Dendritic cell treated with granulocyte-macrophage colony-stimulating factor and Interleukin-4, amounts not matched to agents 40 ng/mL and 50 ng/mL, for 4 days (primary cell): Measurements from ENCODE around the gene ZMYM1.
A peak's percentile ranks its signal among the peaks of the same experiment; 100 is the strongest.
"Not testable (repeated sequence)": the region's sequence is repeated elsewhere in the genome, so short reads cannot be mapped to it uniquely, and the experiment has no call there.

Experiments used
- H3K27ac Mint-ChIP-seq: one replicate; pipeline ENCODE4 v1.8.0; 2022; ENCODE audit warnings: mild to moderate bottlenecking, mixed read lengths
- H3K27me3 Mint-ChIP-seq: one replicate; pipeline ENCODE4 v1.8.0; 2022; ENCODE audit warnings: mild to moderate bottlenecking, mixed read lengths
- H3K36me3 Mint-ChIP-seq: one replicate; pipeline ENCODE4 v1.8.0; 2022; ENCODE audit warnings: low read depth, mixed read lengths
- H3K4me1 Mint-ChIP-seq: one replicate; pipeline ENCODE4 v1.8.0; 2022; ENCODE audit warnings: low read depth, mixed read lengths
- H3K4me3 Mint-ChIP-seq: one replicate; pipeline ENCODE4 v1.8.0; 2022; ENCODE audit warnings: mild to moderate bottlenecking, moderate library complexity, mixed read lengths
- H3K9me3 Mint-ChIP-seq: one replicate; pipeline ENCODE4 v1.8.0; 2022; ENCODE audit warnings: mixed read lengths
- intact Hi-C: fragments of 100-400 bp; cut with micrococcal nuclease; formaldehyde crosslinking; loops from one replicate; pipeline ENCODE4 v1.15.0; 2022

ZMYM1 gene

GRCh38 chr1:35112668-35113067 lies 33.5 kb downstream of the ZMYM1 start:
- intact Hi-C loops, result no loop called here
- peaks cover 35% of the 10 kb centered on the region for H3K36me3 Mint-ChIP-seq
- H3K27ac Mint-ChIP-seq, result no peak overlapping the region
- no peak overlapping the region for H3K4me3 Mint-ChIP-seq
- no peaks in the 10 kb centered on the region for H3K9me3 Mint-ChIP-seq
- H3K4me1 Mint-ChIP-seq, result no peaks in the 10 kb centered on the region
- no peaks in the 10 kb centered on the region for H3K27me3 Mint-ChIP-seq

- Mint-ChIP-seq H3K27ac (no peak overlapping the region), H3K4me3 (no peak overlapping the region), H3K36me3 (peaks cover 16% of the 10 kb centered on the region), H3K4me1 (peaks cover 10% of the 10 kb centered on the region), H3K27me3 (peaks cover 6% of the 10 kb centered on the region), H3K9me3 (no peaks in the 10 kb centered on the region)
- intact Hi-C loops, result no loop called here
Measured at GRCh38 chr1:35115459-35116383, 36.5 kb downstream of the ZMYM1 start.

GRCh38 chr1:35120458-35121133 lies 41.4 kb downstream of the ZMYM1 start:
- Mint-ChIP-seq H3K27ac (no peak overlapping the region), H3K4me3 (peak overlapping the region; percentile 59), H3K4me1 (peaks cover 12% of the 10 kb centered on the region)

GRCh38 chr1:35122311-35122710 lies 43.1 kb downstream of the ZMYM1 start:
- Mint-ChIP-seq H3K27ac (no peak overlapping the region), H3K9me3 (no peaks in the 10 kb centered on the region), H3K36me3 (no peaks in the 10 kb centered on the region), H3K4me3 (no peak overlapping the region), H3K27me3 (peaks cover 23% of the 10 kb centered on the region), H3K4me1 (peaks cover 17% of the 10 kb centered on the region)
- intact Hi-C loops, result no loop called here

More at GRCh38 chr1:35120458-35121133, 41.4 kb downstream of the ZMYM1 start:
- intact Hi-C loops, result no loop called here
- Mint-ChIP-seq H3K9me3 (no peaks in the 10 kb centered on the region), H3K36me3 (no peaks in the 10 kb centered on the region), H3K27me3 (peaks cover 23% of the 10 kb centered on the region)

GRCh38 chr1:35126546-35126945 lies 47.4 kb downstream of the ZMYM1 start:
- H3K36me3 Mint-ChIP-seq, result no peaks in the 10 kb centered on the region
- H3K4me1 Mint-ChIP-seq, result peaks cover 6% of the 10 kb centered on the region
- peaks cover 11% of the 10 kb centered on the region for H3K27me3 Mint-ChIP-seq
- H3K4me3 Mint-ChIP-seq, result no peak overlapping the region
- intact Hi-C loops, result no loop called here
- no peak overlapping the region for H3K27ac Mint-ChIP-seq
- H3K9me3 Mint-ChIP-seq, result peaks cover 8% of the 10 kb centered on the region

- Mint-ChIP-seq H3K27ac (no peak overlapping the region), H3K4me1 (peaks cover 6% of the 10 kb centered on the region), H3K4me3 (no peak overlapping the region), H3K9me3 (peaks cover 8% of the 10 kb centered on the region), H3K27me3 (peaks cover 4% of the 10 kb centered on the region), H3K36me3 (no peaks in the 10 kb centered on the region)
- intact Hi-C loops, result no loop called here
Measured at GRCh38 chr1:35129080-35129479, 49.9 kb downstream of the ZMYM1 start.

- no peak overlapping the region for H3K4me3 Mint-ChIP-seq
Measured at GRCh38 chr1:35136780-35137179, 57.6 kb downstream of the ZMYM1 start.

GRCh38 chr1:35137590-35137989 lies 58.4 kb downstream of the ZMYM1 start:
- H3K4me1 Mint-ChIP-seq, H3K9me3 Mint-ChIP-seq, H3K4me3 Mint-ChIP-seq, H3K27ac Mint-ChIP-seq, H3K36me3 Mint-ChIP-seq, intact Hi-C loops: not testable (repeated sequence)
- peaks cover 10% of the 10 kb centered on the region for H3K27me3 Mint-ChIP-seq

More at GRCh38 chr1:35136780-35137179, 57.6 kb downstream of the ZMYM1 start:
- no peaks in the 10 kb centered on the region for H3K36me3 Mint-ChIP-seq
- peaks cover 10% of the 10 kb centered on the region for H3K27me3 Mint-ChIP-seq
- H3K4me1 Mint-ChIP-seq, result no peaks in the 10 kb centered on the region
- H3K27ac Mint-ChIP-seq, result no peak overlapping the region
- intact Hi-C loops, result no loop called here
- H3K9me3 Mint-ChIP-seq, result no peaks in the 10 kb centered on the region

GRCh38 chr1:35142294-35142693 lies 63.1 kb downstream of the ZMYM1 start:
- H3K27me3 Mint-ChIP-seq, H3K9me3 Mint-ChIP-seq, H3K4me1 Mint-ChIP-seq, H3K4me3 Mint-ChIP-seq, H3K36me3 Mint-ChIP-seq, intact Hi-C loops, H3K27ac Mint-ChIP-seq: not testable (repeated sequence)

GRCh38 chr1:35142728-35143127 lies 63.5 kb downstream of the ZMYM1 start:
- H3K4me3 Mint-ChIP-seq, intact Hi-C loops, H3K27me3 Mint-ChIP-seq, H3K36me3 Mint-ChIP-seq, H3K27ac Mint-ChIP-seq, H3K4me1 Mint-ChIP-seq, H3K9me3 Mint-ChIP-seq: not testable (repeated sequence)

- no peaks in the 10 kb centered on the region for H3K9me3 Mint-ChIP-seq
- no peaks in the 10 kb centered on the region for H3K4me1 Mint-ChIP-seq
- H3K36me3 Mint-ChIP-seq, result no peaks in the 10 kb centered on the region
- no peak overlapping the region for H3K4me3 Mint-ChIP-seq
- intact Hi-C loops, result no loop called here
- H3K27me3 Mint-ChIP-seq, result peaks cover 3% of the 10 kb centered on the region
- H3K27ac Mint-ChIP-seq, result no peak overlapping the region
Measured at GRCh38 chr1:35143737-35144508, 64.7 kb downstream of the ZMYM1 start.

- H3K4me3 Mint-ChIP-seq, H3K36me3 Mint-ChIP-seq, H3K27me3 Mint-ChIP-seq, intact Hi-C loops, H3K9me3 Mint-ChIP-seq, H3K4me1 Mint-ChIP-seq, H3K27ac Mint-ChIP-seq: not testable (repeated sequence)
Measured at GRCh38 chr1:35145892-35146549, 66.8 kb downstream of the ZMYM1 start.

- H3K4me3 Mint-ChIP-seq, result no peak overlapping the region
- H3K9me3 Mint-ChIP-seq, result no peaks in the 10 kb centered on the region
- no peak overlapping the region for H3K27ac Mint-ChIP-seq
- intact Hi-C loops, result no loop called here
- H3K36me3 Mint-ChIP-seq, result no peaks in the 10 kb centered on the region
- H3K27me3 Mint-ChIP-seq, result peaks cover 3% of the 10 kb centered on the region
- H3K4me1 Mint-ChIP-seq, result peaks cover 6% of the 10 kb centered on the region
Measured at GRCh38 chr1:35151220-35151619, 72.0 kb downstream of the ZMYM1 start.
